Heart left ventricle (tissue), 13 donors: ENCODE results near the gene RCC1.

ENCODE experiments used
- POLR2A ChIP-seq, 2 donors: fragments of 450-650 bp; IDR thresholded peaks; one replicate each; pipeline ENCODE4 v1.6.1; 2017; ENCODE audit warnings: antibody characterized with exemption in 2 of 2, mild to moderate bottlenecking in 2 of 2, moderate library complexity in 2 of 2
- TF ChIP-seq, protein P1 (sequence below), 12 donors: fragments of 200-600 bp; sonication (generic) in 4 of 12; IDR thresholded peaks; one replicate each; pipeline versions ENCODE4 v1.5.0 to v1.8.0; 2018 to 2022; ENCODE audit warnings: antibody characterized with exemption in 12 of 12, mild to moderate bottlenecking in 5 of 12
- donor health status: ischemic (EF 13 %, LVEDD 7.1; RV severe dilation, severe dysfunction).
- donor health status: DM: no; HTN: yes; CAD: no.
- donor health status: DM: no; HTN: no; CAD: no.
- donor health status: ischemic (EF 25% LVEDD 6.9; RV normal size, moderate dysfunction).
- donor health status: ischemic (EF 25% LVEDD 5.7; RV mildly dilated, moderate dysfunction).
- donor health status: ischemic (EF 35%, LVEDD 5.7; RV mildly dilated, moderate dysfunction).
- donor health status: nonischemic (EF 11% LVEDD 7.7; RV severe dilation, severe dysfunction).
- donor health status: DM: yes; HTN: yes; CAD: no.
- donor health status: PGD.
- donor health status: ischemic (EF 29% LVEDD 5.4; RV normal size, mild dysfunction).
- donor health status: nonischemic (EF 23%, LVEDD 6.1; RV moderate dilation, normal function).

DNA sequence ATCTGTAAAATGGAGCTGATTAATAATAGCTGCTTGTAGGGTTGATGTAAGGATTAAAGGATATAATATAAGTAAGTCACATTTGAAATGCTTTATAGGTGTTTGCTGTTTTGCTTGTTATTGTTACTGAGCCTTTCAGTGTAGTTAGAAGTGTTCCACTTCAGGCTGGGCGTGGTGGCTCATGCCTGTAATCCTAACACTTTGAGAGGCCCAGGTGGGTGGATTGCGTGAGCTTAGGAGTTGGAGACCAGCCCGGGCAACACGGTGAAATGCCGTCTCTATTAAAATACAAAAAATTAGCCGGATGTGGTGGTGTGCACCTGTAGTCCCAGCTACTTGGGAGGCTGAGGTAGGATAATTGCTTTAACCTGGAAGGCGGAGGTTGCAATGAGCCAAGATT lies 59.2 kb downstream of the RCC1 start:
- TF ChIP-seq, protein P1, sequence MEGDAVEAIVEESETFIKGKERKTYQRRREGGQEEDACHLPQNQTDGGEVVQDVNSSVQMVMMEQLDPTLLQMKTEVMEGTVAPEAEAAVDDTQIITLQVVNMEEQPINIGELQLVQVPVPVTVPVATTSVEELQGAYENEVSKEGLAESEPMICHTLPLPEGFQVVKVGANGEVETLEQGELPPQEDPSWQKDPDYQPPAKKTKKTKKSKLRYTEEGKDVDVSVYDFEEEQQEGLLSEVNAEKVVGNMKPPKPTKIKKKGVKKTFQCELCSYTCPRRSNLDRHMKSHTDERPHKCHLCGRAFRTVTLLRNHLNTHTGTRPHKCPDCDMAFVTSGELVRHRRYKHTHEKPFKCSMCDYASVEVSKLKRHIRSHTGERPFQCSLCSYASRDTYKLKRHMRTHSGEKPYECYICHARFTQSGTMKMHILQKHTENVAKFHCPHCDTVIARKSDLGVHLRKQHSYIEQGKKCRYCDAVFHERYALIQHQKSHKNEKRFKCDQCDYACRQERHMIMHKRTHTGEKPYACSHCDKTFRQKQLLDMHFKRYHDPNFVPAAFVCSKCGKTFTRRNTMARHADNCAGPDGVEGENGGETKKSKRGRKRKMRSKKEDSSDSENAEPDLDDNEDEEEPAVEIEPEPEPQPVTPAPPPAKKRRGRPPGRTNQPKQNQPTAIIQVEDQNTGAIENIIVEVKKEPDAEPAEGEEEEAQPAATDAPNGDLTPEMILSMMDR (IDR thresholded peaks at IDR 0.05): no peak
- TF ChIP-seq POLR2A (IDR thresholded peaks at IDR 0.05): no peak
